Keratinocyte (primary cell): ENCODE results near the gene PDZD2. TPM values are rescaled to one million over a fixed set of nuclear protein-coding genes. Genes with fewer than 3 reads are reported as not detected.

Experiments used
- DNase-seq: peaks from one replicate; pipeline ENCODE4 v3.0.0-alpha.2; 2011; ENCODE audit warnings: low read depth, missing footprints, low spot score
- FAIRE-seq: peaks from 2 replicates; lab custom pipeline; 2011; peaks lifted over from hg19 to GRCh38; lab: Jason Lieb, UNC
- H2AFZ ChIP-seq: 2 replicates; pipeline ENCODE4 v1.6.0; 2012; ENCODE audit warnings: low read length, control low read depth, inconsistent platforms; ENCODE audit not compliant: control insufficient read depth
- H3K27ac ChIP-seq: 2 replicates; pipeline ENCODE4 v1.5.1; 2011; ENCODE audit warnings: low read length; ENCODE audit not compliant: control insufficient read depth, insufficient read depth
- H3K27me3 ChIP-seq: 3 replicates; pipeline ENCODE4 v1.6.0; 2011; ENCODE audit warnings: low read length; ENCODE audit not compliant: control insufficient read depth, insufficient read depth; ENCODE audit errors: extremely low read depth
- H3K36me3 ChIP-seq, 2 experiments: 2 replicates in 1 of 2; 3 replicates in 1 of 2; pipeline ENCODE4 v1.5.1; 2011; ENCODE audit warnings: low read length in 2 of 2, mild to moderate bottlenecking in 1 of 2; ENCODE audit not compliant: control insufficient read depth in 2 of 2, insufficient read depth in 2 of 2; ENCODE audit errors: extremely low read depth in 1 of 2
- H3K4me1 ChIP-seq: 3 replicates; pipeline ENCODE4 v1.5.1; 2011; ENCODE audit warnings: low read length; ENCODE audit not compliant: control insufficient read depth, insufficient read depth; ENCODE audit errors: extremely low read depth
- H3K4me2 ChIP-seq: 3 replicates; pipeline ENCODE4 v1.6.0; 2011; ENCODE audit warnings: low read depth, low read length; ENCODE audit not compliant: control insufficient read depth, insufficient read depth; ENCODE audit errors: extremely low read depth
- H3K4me3 ChIP-seq, 3 experiments: fragments of 200-600 bp in 1 of 3; sonication (generic) in 1 of 3; 2 replicates in 2 of 3; 3 replicates in 1 of 3; pipeline ENCODE4 v1.5.1; 2011 to 2016; ENCODE audit warnings: low read length in 3 of 3, mild to moderate bottlenecking in 3 of 3, control low read depth in 2 of 3, inconsistent platforms in 1 of 3, low read depth in 1 of 3, mixed read lengths in 1 of 3, mixed run types in 1 of 3, moderate library complexity in 1 of 3; ENCODE audit not compliant: control insufficient read depth in 2 of 3, insufficient read depth in 2 of 3; ENCODE audit errors: extremely low read depth in 1 of 3
- H3K79me2 ChIP-seq: 2 replicates; pipeline ENCODE4 v1.6.0; 2012; ENCODE audit warnings: low read length; ENCODE audit not compliant: control insufficient read depth, insufficient read depth
- H3K9ac ChIP-seq: 3 replicates; pipeline ENCODE4 v1.6.0; 2011; ENCODE audit warnings: low read length; ENCODE audit not compliant: control insufficient read depth, insufficient read depth; ENCODE audit errors: extremely low read depth
- H3K9me1 ChIP-seq: 3 replicates; pipeline ENCODE4 v1.6.0; 2011; ENCODE audit warnings: low read length; ENCODE audit not compliant: control insufficient read depth, insufficient read depth; ENCODE audit errors: extremely low read depth
- H3K9me3 ChIP-seq: 2 replicates; pipeline ENCODE4 v1.5.1; 2012; ENCODE audit warnings: low read depth, low read length; ENCODE audit not compliant: control insufficient read depth
- H4K20me1 ChIP-seq: 3 replicates; pipeline ENCODE4 v1.6.0; 2011; ENCODE audit warnings: low read length; ENCODE audit not compliant: control insufficient read depth, insufficient read depth; ENCODE audit errors: extremely low read depth
- CTCF ChIP-seq, 3 experiments: IDR thresholded peaks in 1 of 3; conservative IDR thresholded peaks in 1 of 3; optimal IDR thresholded peaks in 1 of 3; 2 replicates in 2 of 3; 3 replicates in 1 of 3; pipeline versions ENCODE3 to v1.5.1; 2011; ENCODE audit warnings: low read length in 3 of 3, mild to moderate bottlenecking in 3 of 3, moderate library complexity in 2 of 3, control low read depth in 1 of 3, inconsistent platforms in 1 of 3; ENCODE audit not compliant: insufficient read depth in 2 of 3; ENCODE audit errors: extremely low read depth in 1 of 3
- EZH2 ChIP-seq: IDR thresholded peaks from one replicate; pipeline ENCODE4 v1.6.1; 2012; ENCODE audit warnings: inconsistent platforms, mild to moderate bottlenecking, low read length, moderate library complexity
- dilution Hi-C: fragments of 300-500 bp; cut with MboI; formaldehyde crosslinking; loops from one replicate; pipeline ENCODE4 v1.7.0; 2020; ENCODE audit warnings: low sequenced_read_pairs; ENCODE audit not compliant: extremely low pct_ligation_motif_present
- polyA plus RNA-seq, 5 experiments: library from polyadenylated mRNA; depleted of rRNA in 3 of 5; stranded (reverse) in 3 of 5; stranded (forward) in 1 of 5; unstranded in 1 of 5; fragments of >200 nt; gene quantifications; 1 replicate in 1 of 5; 2 replicates in 3 of 5; 3 replicates in 1 of 5; pipeline versions ENCODE4 v1.2.1 to v1.2.3, GENCODE V29; 2011 to 2012; ENCODE audit warnings: missing spikeins in 2 of 5, low read depth in 1 of 5, low replicate concordance in 1 of 5

Gene PDZD2
- polyA plus RNA-seq, 1 donor (not counting 4 experiments of a cell fraction or from before 2014, with no cell fraction given), result 7.3 TPM

- H3K9me1 ChIP-seq, result no peaks in the 10 kb centered on the region
- no peak overlapping the region for H3K4me3 ChIP-seq
- TF ChIP-seq EZH2 (no peak), CTCF (optimal IDR thresholded peaks at IDR 0.05 in 1 of 3, IDR thresholded peaks at IDR 0.05 in 1 of 3, conservative IDR thresholded peaks at IDR 0.05 in 1 of 3; ENCODE audit: extremely low read depth in 1 of 3, insufficient read depth in 2 of 3, low read length in 3 of 3) (no peak)
- H3K36me3 ChIP-seq, result peaks cover 21 to 22% of the 10 kb centered on the region in 2 experiments
- H3K27ac ChIP-seq, result no peak overlapping the region
- DNase-seq (no peak), FAIRE-seq (no peak)
- no peaks in the 10 kb centered on the region for H3K79me2 ChIP-seq
- H3K27me3 ChIP-seq, result no peaks in the 10 kb centered on the region
- dilution Hi-C loops, result no loop called here
- H4K20me1 ChIP-seq, result no peaks in the 10 kb centered on the region
- H3K9me3 ChIP-seq, result no peaks in the 10 kb centered on the region
- no peak overlapping the region for H3K9ac ChIP-seq
- H2AFZ ChIP-seq, result no peak overlapping the region
- H3K4me2 ChIP-seq, result no peak overlapping the region
- H3K4me1 ChIP-seq, result no peaks in the 10 kb centered on the region
Observed at GRCh38 chr5:32110111-32110696, 471.3 kb downstream of the PDZD2 start.

GRCh38 chr5:32115985-32116384, 477.1 kb downstream of the PDZD2 start:
- TF ChIP-seq CTCF (optimal IDR thresholded peaks at IDR 0.05 in 1 of 3, IDR thresholded peaks at IDR 0.05 in 1 of 3, conservative IDR thresholded peaks at IDR 0.05 in 1 of 3; ENCODE audit: extremely low read depth in 1 of 3, insufficient read depth in 2 of 3, low read length in 3 of 3), result no peak
- TF ChIP-seq EZH2, result no peak
- no peak overlapping the region for H3K27ac ChIP-seq
- no peak overlapping the region for H2AFZ ChIP-seq
- H3K4me2 ChIP-seq, result no peak overlapping the region
- peaks cover 8% of the 10 kb centered on the region for H3K79me2 ChIP-seq
- H3K4me3 ChIP-seq, result no peak overlapping the region
- peaks cover 11 to 21% of the 10 kb centered on the region in 2 experiments for H3K36me3 ChIP-seq
- dilution Hi-C loops, result no loop called here
- no peaks in the 10 kb centered on the region for H3K9me1 ChIP-seq
- H4K20me1 ChIP-seq, result peaks cover 4% of the 10 kb centered on the region
- H3K27me3 ChIP-seq, result no peaks in the 10 kb centered on the region
- no peaks in the 10 kb centered on the region for H3K4me1 ChIP-seq
- DNase-seq, result no peak
- H3K9ac ChIP-seq, result no peak overlapping the region
- no peak for FAIRE-seq
- no peaks in the 10 kb centered on the region for H3K9me3 ChIP-seq
